GM18858 (cell line): ENCODE measurements around the gene SDF2L1.
"Not testable (repeated sequence)": the region's sequence is repeated elsewhere in the genome, so short reads cannot be mapped to it uniquely, and the experiment has no call there.

Experiments used
- ATAC-seq: cut with Tn5 transposase; IDR thresholded peaks from one replicate; pipeline ENCODE4 v1.9.1; 2021; ENCODE audit not compliant: unreplicated experiment

Gene SDF2L1

DNA sequence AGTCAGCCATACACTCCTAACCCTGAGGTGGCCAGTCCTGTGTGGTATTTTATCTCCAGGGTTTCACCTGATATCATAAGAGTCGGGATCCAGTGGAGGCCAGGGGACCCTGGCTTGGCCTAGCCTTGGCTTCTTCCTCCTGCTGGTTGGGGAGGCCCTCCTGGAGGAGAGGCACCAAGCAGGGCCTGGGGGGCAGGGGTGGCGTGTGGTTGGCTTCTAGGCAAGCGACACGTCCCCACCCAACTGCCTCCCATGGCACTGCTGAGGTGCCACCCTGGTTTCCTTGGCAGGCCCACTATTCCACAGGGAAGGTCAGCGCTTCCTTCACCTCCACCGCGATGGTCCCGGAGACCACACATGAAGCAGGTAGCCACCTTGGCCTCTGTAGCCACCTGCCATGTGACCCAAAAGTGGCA is 44.1 kb downstream of the SDF2L1 start:
- ATAC-seq = no peak

DNA sequence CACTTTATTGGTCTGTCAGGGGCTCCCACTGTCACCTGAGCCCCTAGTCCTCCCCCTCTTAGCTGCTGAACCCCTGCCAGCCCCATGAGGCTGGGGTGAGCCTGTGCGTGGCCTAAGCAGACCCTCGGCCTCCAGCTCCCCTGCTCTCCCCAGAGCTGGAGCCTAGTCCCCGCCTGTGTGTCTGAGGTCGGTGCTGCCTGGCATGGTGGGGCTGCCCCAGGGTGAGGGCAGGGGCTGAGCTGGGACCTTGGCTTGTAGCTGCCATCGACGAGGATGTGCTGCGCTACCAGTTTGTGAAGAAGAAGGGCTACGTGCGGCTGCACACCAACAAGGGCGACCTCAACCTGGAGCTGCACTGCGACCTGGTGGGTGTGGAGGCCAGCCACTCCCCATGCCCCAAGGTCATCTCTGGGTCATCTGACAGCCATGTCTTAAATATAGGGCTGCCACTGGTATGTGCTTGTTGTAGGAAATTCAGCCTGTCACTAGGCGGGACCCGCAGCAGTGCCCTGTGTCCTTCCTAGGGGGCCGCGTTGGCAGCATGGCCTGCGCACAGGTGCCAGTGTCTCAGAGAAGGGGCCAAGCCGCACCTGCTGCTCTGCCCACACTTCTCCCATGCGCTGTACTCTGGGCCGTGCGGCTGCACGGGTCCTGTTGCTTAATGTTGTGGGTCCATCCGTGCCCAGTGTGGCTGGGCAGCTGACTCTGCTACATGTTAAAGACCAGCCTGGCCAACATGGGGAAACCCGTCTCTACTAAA is 44.7 kb downstream of the SDF2L1 start:
- no peak for ATAC-seq

DNA sequence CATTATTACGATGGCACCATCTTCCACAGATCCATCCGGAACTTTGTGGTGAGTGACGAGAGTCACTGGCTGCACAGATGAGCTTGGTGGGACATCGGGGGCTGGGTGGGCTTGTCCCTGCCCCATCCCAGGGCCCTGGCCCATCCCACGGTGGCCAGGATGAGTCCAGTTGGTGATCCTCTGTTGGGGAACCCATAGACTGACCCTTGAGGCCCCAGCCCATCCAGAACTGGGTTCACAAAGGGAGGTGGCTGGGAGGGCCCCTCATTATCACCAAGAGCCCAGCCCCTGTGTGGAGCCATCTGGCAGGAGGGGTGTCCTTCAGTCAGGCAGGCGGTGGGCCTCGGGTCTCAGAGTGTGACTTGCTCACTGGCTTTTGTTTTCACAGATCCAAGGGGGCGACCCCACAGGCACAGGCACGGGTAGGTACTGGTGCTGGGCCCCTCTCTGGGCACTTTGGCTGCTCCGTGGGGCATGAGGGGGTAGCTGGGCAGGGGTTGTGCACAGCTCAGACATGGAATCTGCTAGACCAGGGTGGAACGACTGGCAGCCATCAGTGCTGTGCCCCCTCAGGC is 45.7 kb downstream of the SDF2L1 start:
- ATAC-seq = no peak

GRCh38 chr22:21688341-21688705 is 46.2 kb downstream of the SDF2L1 start:
- no peak for ATAC-seq

- ATAC-seq = no peak
These were observed 46.7 kb downstream of the SDF2L1 start for GRCh38 chr22:21688706-21689381.

GRCh38 chr22:21690401-21690801 is 48.3 kb downstream of the SDF2L1 start:
- no peak for ATAC-seq

GRCh38 chr22:21691816-21692215 is 49.7 kb downstream of the SDF2L1 start:
- no peak for ATAC-seq

- ATAC-seq = not testable (repeated sequence)
These were observed 50.8 kb downstream of the SDF2L1 start for GRCh38 chr22:21692856-21693255.

- ATAC-seq = no peak
These were observed 51.4 kb downstream of the SDF2L1 start for GRCh38 chr22:21693333-21693998.
